C4-2B (cell line): Measurements from ENCODE around the gene BRD3.

Source experiments
- H3K27ac ChIP-seq: fragments of 450-650 bp; 2 replicates; pipeline ENCODE4 v1.5.1; 2017
- ZFX ChIP-seq: fragments of 450-650 bp; IDR thresholded peaks from 2 replicates; pipeline ENCODE4 v1.6.1; 2017
- TF ChIP-seq, protein P1 (sequence below): fragments of 450-650 bp; conservative IDR thresholded peaks from 2 replicates; pipeline ENCODE4 v1.5.1; 2017; ENCODE audit warnings: mild to moderate bottlenecking

BRD3 gene

DNA sequence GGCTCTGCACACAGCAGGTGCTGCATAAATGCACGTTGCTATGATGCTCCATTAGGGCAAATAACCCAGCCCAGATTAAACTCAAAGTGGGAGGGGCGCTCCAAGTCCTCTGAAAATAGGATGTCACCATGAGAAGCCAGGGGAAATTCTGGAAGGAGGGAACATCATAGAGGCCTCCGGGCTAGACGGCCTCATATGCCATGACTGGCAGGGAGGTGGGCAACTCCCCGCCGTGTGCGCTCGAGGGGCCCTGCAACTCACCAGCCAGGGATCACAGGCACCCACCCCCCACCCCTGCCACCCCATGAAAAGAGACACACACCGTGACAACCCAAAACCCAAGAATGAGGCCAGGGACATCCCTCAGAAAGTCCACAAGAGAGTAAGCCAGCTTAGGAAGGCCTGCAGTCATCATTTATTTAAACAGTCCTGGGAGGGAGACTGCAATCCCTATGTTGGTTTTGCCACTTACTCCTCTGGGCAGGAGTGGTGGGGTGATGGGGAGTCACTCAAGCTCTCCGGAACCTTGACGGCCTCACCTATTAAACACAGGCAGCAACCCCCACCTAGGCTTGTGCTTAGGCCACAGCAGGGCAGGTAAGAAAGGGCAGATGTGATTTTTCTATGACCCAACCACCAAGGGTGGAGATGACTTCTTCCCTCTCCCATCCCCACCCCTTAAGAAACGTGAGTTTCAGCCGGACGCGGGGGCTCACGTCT is 79.7 kb downstream of the BRD3 start:
- TF ChIP-seq ZFX: no peak
- TF ChIP-seq, protein P1, sequence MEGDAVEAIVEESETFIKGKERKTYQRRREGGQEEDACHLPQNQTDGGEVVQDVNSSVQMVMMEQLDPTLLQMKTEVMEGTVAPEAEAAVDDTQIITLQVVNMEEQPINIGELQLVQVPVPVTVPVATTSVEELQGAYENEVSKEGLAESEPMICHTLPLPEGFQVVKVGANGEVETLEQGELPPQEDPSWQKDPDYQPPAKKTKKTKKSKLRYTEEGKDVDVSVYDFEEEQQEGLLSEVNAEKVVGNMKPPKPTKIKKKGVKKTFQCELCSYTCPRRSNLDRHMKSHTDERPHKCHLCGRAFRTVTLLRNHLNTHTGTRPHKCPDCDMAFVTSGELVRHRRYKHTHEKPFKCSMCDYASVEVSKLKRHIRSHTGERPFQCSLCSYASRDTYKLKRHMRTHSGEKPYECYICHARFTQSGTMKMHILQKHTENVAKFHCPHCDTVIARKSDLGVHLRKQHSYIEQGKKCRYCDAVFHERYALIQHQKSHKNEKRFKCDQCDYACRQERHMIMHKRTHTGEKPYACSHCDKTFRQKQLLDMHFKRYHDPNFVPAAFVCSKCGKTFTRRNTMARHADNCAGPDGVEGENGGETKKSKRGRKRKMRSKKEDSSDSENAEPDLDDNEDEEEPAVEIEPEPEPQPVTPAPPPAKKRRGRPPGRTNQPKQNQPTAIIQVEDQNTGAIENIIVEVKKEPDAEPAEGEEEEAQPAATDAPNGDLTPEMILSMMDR: no peak
- H3K27ac ChIP-seq: no peak overlapping the region

DNA sequence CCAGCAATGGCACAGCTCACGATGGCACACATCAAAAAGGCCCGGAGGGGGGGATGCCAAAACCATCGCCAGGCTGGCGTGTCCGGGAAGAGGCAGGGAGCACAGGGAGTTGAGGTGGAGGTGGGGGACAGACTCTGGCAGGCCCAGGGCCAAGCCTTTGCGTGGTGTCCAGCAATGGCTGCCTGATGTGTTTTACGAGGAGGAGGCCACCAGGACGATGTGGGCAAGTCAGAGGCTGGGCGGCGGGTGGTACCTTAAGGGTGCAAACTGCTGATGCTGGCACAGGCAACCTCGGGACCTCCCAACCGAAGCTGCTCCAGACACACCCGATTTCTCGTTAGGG is 80.4 kb downstream of the BRD3 start:
- H3K27ac ChIP-seq: no peak overlapping the region
- TF ChIP-seq ZFX: no peak
- TF ChIP-seq, protein P1: no peak

GRCh38 chr9:133986774-133987445 is 80.9 kb downstream of the BRD3 start:
- no peak overlapping the region for H3K27ac ChIP-seq
- TF ChIP-seq ZFX: no peak
- TF ChIP-seq, protein P1: no peak

- no peak overlapping the region for H3K27ac ChIP-seq
- no peak for TF ChIP-seq ZFX
- TF ChIP-seq, protein P1: no peak
Observed at GRCh38 chr9:133986061-133986460, 81.8 kb downstream of the BRD3 start.

- TF ChIP-seq, protein P1: no peak
- TF ChIP-seq ZFX: no peak
- no peak overlapping the region for H3K27ac ChIP-seq
Observed at GRCh38 chr9:133982971-133983720, 84.7 kb downstream of the BRD3 start.

- TF ChIP-seq, protein P1: no peak
- TF ChIP-seq ZFX: no peak
- H3K27ac ChIP-seq: no peak overlapping the region
Observed at GRCh38 chr9:133981958-133982681, 85.7 kb downstream of the BRD3 start.
